GM23248 (cell line): ENCODE results near the gene CTNNA3.

Source experiments
- EZH2 ChIP-seq: fragments of 200-600 bp; sonication (generic); IDR thresholded peaks from 2 replicates; pipeline ENCODE4 v1.6.1; 2018; ENCODE audit warnings: antibody characterized with exemption, mild to moderate bottlenecking; ENCODE audit not compliant: insufficient read depth, poor library complexity, severe bottlenecking
- EZH2phosphoT487 ChIP-seq: fragments of 200-600 bp; sonication (generic); IDR thresholded peaks from 2 replicates; pipeline ENCODE4 v1.6.1; 2018; ENCODE audit warnings: antibody characterized with exemption, moderate library complexity, mild to moderate bottlenecking, low read depth; ENCODE audit not compliant: insufficient read depth

DNA sequence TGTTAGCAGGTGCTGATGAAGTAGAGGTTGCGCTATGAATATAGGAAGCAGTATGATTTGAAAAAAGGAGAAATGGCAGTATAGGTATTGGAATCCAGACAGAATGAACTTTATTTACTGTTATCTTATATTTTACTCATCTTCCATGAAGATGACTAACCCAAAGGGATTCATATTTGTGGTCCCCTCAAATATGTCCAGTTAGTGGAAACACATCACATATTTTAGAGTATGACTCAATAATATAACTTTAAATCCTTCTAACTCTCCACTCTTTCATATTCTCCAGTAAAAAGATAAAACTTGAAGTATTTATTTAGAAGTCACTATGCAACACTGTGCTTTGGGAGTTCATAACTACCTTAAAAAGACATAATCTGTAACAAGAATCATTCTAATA, 1056.6 kb downstream of the CTNNA3 start:
- TF ChIP-seq EZH2phosphoT487 (no peak), EZH2 (no peak)
